Lower leg skin (tissue), 4 donors: ENCODE measurements around the gene RASSF6. TPM values are rescaled to one million over a fixed set of nuclear protein-coding genes. Genes with fewer than 3 reads are reported as not detected.

Experiments
- DNase-seq, 2 donors: peaks; one replicate each; pipeline ENCODE4 v3.0.0-alpha.2; 2019; ENCODE audit warnings: low spot score in 2 of 2
- H3K4me3 ChIP-seq: fragments of 200-600 bp; sonication (generic); 2 replicates; pipeline ENCODE4 v1.5.1; 2017; ENCODE audit warnings: mild to moderate bottlenecking, low read depth; ENCODE audit not compliant: poor library complexity, severe bottlenecking
- POLR2A ChIP-seq, 2 donors: fragments of 450-650 bp; IDR thresholded peaks; one replicate each; pipeline ENCODE4 v1.6.1; 2016 to 2017; ENCODE audit warnings: antibody characterized with exemption in 2 of 2, mild to moderate bottlenecking in 1 of 2, moderate library complexity in 1 of 2
- WGBS, 2 donors: methylation state at CpG; one replicate each; pipeline ENCODE4 v1.1.5; 2018; 5-methylcytosine and 5-hydroxymethylcytosine counted together
- intact Hi-C: fragments of 100-400 bp; cut with DNase I; formaldehyde crosslinking; loops from one replicate; pipeline ENCODE4 v1.15.0; 2023; ENCODE audit warnings: low total_unique reads
- total RNA-seq, 4 donors: library from RNA; depleted of rRNA; stranded (reverse); fragments of >200 nt; gene quantifications; one replicate each; pipeline ENCODE4 v1.1.0, GENCODE V29; 2016
- TF ChIP-seq, protein P1 (sequence below), 3 donors: fragments of 450-650 bp; IDR thresholded peaks; one replicate each; pipeline ENCODE4 v1.5.1; 2016; ENCODE audit warnings: antibody characterized with exemption in 3 of 3, mild to moderate bottlenecking in 3 of 3, moderate library complexity in 2 of 3

The RASSF6 gene
- total RNA-seq, 4 donors from 2014 or later, result 6.2 to 15.1 (median 11.5) TPM

DNA sequence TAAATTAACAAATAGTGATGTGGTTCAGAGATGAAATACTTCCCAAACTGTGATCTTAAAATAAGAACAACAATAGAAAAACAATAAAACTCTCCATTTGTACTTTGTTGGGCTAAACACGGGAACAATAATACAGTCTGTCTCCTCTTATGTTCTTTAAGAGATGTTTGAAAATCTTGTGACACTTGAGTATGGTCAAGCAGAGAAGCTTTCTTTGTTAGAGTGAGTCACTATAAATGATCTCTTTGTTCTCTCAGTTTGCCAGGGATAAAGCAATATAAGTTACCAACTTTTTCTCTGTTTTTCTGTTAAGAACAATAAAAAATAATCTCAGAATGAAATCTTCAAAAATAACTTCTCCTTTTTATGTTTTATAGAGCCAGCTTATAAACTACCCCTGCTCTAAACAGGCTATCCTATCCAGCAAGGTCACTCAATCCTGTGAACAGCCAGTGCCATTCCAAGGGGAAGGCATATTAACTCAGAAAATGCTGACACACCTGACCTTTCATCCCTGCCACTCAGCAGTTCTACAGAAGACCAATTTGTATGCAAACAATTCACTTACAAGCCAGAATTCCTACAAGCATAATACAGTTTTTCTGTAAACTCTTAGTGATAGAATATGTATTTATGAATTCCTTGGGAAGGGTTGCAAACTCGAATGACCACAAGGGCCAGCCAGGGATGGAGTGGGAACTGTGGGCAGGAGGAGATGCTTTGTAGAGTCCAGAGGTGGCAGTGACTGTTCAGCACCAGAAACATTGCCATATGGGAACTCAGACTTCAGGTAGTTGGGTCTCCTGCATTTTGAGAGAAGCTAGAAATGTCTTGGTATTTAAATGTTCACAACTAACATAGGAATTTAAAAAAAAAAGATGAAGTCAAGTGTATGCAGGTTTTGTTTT, 86.5 kb downstream of the RASSF6 start:
- no peak for DNase-seq
- TF ChIP-seq, protein P1, sequence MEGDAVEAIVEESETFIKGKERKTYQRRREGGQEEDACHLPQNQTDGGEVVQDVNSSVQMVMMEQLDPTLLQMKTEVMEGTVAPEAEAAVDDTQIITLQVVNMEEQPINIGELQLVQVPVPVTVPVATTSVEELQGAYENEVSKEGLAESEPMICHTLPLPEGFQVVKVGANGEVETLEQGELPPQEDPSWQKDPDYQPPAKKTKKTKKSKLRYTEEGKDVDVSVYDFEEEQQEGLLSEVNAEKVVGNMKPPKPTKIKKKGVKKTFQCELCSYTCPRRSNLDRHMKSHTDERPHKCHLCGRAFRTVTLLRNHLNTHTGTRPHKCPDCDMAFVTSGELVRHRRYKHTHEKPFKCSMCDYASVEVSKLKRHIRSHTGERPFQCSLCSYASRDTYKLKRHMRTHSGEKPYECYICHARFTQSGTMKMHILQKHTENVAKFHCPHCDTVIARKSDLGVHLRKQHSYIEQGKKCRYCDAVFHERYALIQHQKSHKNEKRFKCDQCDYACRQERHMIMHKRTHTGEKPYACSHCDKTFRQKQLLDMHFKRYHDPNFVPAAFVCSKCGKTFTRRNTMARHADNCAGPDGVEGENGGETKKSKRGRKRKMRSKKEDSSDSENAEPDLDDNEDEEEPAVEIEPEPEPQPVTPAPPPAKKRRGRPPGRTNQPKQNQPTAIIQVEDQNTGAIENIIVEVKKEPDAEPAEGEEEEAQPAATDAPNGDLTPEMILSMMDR (IDR thresholded peaks at IDR 0.05), result no peak
- no peak for TF ChIP-seq POLR2A (IDR thresholded peaks at IDR 0.05)
- intact Hi-C loops, result no loop called here
- 65 to 71% methylated on average over 2 of the region's 2 CpGs for WGBS, 2 donors
- H3K4me3 ChIP-seq, result no peak overlapping the region

DNA sequence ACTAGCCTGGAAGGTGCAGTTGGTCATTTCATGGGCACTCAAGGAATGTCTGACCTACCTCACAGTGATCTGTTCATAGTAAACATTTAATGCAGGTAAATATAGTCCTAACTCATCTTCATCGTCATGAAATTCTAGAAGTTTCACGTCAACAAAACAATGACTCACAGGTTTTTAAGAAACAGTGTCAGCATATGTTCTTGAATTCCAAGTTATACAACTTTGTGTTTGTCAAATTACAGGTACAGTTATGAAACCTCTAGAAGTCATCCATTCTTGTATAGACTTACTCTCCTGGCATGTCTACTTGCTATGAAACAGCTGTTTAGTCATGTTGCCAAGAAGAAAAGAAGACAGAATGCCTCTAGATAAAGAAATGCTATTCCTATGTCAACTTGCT, 92.1 kb downstream of the RASSF6 start:
- no peak for DNase-seq
- H3K4me3 ChIP-seq, result no peak overlapping the region
- intact Hi-C loops, result no loop called here
- TF ChIP-seq POLR2A (IDR thresholded peaks at IDR 0.05), result no peak
- TF ChIP-seq, protein P1 (IDR thresholded peaks at IDR 0.05), result no peak
- whole genome bisulfite sequencing, 2 donors, result 55 to 69% methylated on average over 2 of the region's 2 CpGs

DNA sequence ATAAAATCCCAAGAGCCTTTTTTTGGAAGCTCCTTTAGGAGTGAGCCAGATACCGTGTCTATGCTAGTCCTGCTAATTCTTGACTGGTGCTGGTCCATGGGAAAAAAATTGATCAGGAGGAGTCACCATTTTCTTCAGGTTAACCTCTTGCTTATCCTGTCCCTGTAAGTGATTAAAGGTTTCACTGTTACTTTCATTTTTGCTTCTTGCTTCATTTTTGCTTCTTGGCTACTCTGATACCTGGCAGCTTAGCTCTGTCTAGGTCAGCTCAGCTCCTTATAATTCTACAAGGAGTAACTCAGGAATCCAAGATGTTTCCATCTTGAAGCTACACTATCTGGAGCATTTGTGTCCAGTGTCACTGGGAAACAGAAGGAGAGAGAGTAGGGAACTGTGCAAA, 93.0 kb downstream of the RASSF6 start:
- H3K4me3 ChIP-seq, result no peak overlapping the region
- TF ChIP-seq POLR2A (IDR thresholded peaks at IDR 0.05), result no peak
- TF ChIP-seq, protein P1 (IDR thresholded peaks at IDR 0.05), result no peak
- WGBS, 2 donors, result 68 to 83% methylated on average over 1 of the region's 1 CpG
- intact Hi-C loops, result no loop called here
- no peak for DNase-seq

DNA sequence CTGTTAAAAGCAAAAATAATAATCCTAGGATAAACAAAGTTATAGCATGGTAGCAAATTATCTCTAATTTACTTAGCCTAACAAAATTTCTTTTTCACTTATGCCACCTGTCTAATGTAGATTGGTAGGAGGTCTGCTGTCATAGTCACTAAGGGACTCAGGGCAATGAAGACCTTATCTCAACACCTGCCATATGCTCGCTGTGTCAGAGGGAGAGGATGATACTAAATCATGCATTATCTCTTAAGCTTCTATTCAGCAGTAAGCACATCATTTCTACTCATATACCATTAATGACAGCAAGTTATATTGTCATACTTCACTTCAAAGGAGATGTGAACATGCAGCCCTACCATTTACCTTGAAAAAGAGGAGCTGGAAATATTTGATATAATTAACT, 94.6 kb downstream of the RASSF6 start:
- WGBS, 2 donors, result 64% methylated on average over 1 of the region's 1 CpG
- no peak for TF ChIP-seq POLR2A (IDR thresholded peaks at IDR 0.05)
- TF ChIP-seq, protein P1 (IDR thresholded peaks at IDR 0.05), result no peak

DNA sequence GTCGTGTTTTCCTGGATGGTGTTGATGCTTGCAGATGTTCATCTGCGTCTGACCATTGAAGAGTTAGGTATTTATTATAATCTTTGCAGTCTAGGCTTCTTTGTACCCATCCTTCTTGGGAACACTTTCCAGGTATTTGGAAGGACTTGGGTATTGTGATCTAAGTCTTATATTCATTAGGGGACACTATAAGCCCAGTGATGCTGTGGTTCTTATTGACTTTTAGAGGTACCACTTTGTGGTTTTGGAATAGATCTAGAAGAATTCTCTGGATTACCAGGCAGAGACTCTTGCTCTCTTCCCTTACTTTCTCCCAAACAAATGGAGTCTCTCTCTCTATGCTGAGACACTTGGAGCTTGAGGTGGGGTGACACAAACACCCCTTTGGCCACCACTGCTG, 97.1 kb downstream of the RASSF6 start:
- TF ChIP-seq, protein P1 (IDR thresholded peaks at IDR 0.05), result no peak
- TF ChIP-seq POLR2A (IDR thresholded peaks at IDR 0.05), result no peak
- 87% methylated on average over 2 of the region's 2 CpGs for WGBS, 2 donors
- no peak overlapping the region for H3K4me3 ChIP-seq
- DNase-seq, result no peak
- intact Hi-C loops, result no loop called here

More for the DNA sequence above, 94.6 kb downstream of the RASSF6 start:
- DNase-seq, result no peak
- intact Hi-C loops, result no loop called here
- no peak overlapping the region for H3K4me3 ChIP-seq

Other genes with a start within 250 kb of the RASSF6 start
- under 1 TPM in 1 of 4 donors, not detected in 3; 0.25 TPM for gene ALB, start 216.1 kb downstream of the RASSF6 start, total RNA-seq
- gene AFP, start 184.2 kb downstream of the RASSF6 start, total RNA-seq, result not detected
- gene AFM, start 138.7 kb downstream of the RASSF6 start, total RNA-seq, result not detected
- gene CXCL8, start 120.1 kb upstream of the RASSF6 start, total RNA-seq, result 1 to 10 TPM in 1 of 4 donors, under 1 TPM in 1, not detected in 2; 0.86 to 1.2 TPM
- gene CXCL6, start 216.2 kb upstream of the RASSF6 start, total RNA-seq, result 1 to 10 TPM in 1 of 4 donors, under 1 TPM in 1, not detected in 2; 0.17 to 2.1 TPM
- gene PF4V1, start 232.9 kb upstream of the RASSF6 start, total RNA-seq, result not detected
- 1 to 10 TPM in 2 of 4 donors, under 1 TPM in 2; 0.89 to 1.6 (median 1.3) TPM for gene CXCL1, start 249.0 kb upstream of the RASSF6 start, total RNA-seq